NCI-H526 (cell line): ENCODE results near the gene C2CD4D.
"Not testable (repeated sequence)": the region's sequence is repeated elsewhere in the genome, so short reads cannot be mapped to it uniquely, and the experiment has no call there.

ENCODE experiments used
- DNase-seq, 2 experiments: peaks; one replicate each; lab custom pipeline; 2025; lab: John Stamatoyannopoulos, UW

C2CD4D gene

DNA sequence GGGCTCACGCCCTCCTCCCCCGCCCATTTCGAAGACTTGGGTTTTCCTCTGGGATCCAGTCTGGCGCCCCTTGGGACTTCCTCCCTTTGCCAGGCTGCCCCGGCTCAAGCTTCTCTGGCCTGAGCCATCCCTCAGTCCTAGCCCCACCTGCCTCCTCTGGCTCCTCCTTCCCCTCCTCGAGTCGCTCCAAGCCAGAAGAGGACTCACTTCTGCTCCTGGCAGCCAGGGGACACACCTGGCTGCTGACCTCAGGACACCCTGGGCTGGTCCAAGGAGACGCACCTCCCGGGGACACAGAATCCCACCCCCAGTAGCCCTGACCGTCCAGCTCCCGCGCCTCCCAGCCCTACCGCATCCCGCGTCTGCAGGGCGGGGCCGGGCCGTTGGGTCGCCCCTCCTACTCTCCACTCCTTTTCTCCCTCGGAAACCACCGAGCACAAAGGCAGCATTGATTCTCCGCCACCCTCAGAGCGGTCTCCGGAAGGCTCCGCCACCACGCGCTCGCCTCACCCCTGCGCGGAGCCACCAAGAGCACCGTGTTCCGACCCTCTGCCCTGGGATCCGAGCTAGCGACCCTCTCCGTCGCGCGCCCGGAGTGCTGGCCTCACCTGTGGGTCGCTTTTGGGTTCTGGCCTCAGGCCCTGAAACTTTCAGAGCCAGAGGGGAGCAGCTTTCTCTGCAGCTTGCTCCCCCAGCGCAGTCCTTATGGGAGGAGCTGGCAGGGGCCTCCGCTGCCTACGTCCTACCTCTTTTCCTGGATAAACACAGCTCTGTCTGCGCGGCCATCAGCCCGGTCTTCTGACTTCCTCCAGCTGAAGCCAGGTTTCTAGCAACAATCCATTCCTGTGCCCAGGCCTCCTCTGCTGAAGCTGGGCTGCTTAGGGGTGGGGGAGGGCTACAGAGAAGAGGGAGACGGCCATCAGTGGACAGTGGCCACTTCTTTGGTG lies at the start of gene C2CD4D:
TSS of gene C2CD4D (minus strand) at position 364 of the 947 bp plus-strand sequence. CDS start 831 bp downstream, outside the sequence.
- peak; percentile 97 to 99 for DNase-seq

DNA sequence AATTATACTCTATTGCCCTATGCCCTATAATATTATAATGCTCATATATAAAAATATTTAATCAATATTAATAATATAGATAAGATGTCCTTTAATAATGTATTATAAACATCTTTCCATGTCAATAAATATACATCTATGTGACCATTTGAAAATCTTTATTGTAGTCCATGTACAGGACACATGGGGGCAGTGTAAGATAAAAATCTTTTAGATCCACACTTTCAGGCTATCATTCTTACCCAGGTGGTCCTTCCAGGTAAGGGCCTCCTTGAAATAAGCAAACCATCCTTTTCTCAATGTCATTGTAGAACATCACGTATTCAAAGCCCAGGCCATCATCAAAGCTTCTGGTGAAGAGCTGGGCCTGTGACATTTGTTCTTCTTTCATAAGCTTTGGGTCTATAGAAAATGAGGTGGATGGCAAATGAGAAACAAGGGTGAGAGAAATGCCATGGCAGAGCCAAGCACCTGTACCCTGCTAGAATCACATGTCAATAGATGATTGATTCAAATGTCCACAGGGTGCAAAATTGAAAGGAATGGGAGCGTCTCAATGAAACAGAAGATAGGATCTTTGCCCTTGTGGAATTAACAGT lies 49.5 kb upstream of the C2CD4D start:
- peak in 1 of 2 experiments; percentile 72 for DNase-seq

DNA sequence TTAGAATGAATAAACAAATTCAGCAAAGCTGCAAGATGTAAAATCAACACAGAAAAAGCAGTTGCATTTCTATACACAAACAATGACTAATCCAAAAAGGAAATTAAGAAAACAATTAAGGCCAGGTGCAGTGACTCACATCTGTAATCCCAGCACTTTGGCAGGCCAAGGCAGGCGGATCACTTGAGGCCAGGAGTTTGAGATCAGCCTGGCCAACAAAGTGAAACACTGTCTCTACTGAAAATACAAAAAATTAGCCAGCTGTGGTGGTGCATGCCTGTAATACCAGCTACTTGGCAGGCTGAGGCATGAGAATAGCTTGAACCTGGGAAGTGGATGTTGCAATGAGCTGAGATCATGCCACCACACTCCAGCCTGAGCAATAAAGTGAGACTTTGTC lies 47.4 kb upstream of the C2CD4D start:
- DNase-seq, result no peak

DNA sequence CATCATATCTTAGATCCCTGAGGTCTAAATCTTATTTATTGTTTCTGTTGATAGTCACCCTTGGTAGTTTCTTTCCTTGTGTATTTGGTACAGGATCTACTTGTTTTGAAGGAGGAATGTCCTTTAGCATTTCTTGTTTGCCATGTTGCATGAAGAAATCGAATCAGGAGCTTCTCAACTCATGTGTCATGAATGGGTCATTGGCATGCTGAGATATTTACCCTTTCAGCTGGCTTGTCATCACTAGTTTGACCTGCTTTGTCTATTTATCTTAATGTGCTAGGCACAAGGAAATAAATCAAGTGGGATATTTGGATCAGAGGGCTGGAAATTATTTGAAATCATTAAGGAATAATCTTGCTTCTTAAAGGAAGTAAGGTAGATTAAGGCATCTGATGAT lies 45.9 kb upstream of the C2CD4D start:
- DNase-seq, result no peak

DNA sequence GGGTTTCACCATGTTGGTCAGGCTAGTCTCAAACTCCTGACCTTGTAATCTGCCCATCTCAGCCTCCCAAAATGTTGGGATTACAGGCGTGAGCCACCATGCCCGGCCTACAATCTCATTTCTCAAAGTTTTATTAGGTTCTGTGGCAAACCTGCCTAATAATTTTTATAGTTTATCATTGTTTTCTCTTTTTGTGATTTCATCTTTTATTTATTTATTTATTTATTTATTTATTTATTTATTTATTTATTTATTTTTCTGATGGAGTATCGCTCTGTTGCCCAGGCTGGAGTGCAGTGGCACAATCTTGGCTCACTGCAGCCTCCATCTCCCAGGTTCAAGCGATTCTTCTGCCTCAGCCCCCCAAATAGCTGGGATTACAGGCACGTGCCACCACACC lies 45.3 kb upstream of the C2CD4D start:
- DNase-seq, result not testable (repeated sequence)

DNA sequence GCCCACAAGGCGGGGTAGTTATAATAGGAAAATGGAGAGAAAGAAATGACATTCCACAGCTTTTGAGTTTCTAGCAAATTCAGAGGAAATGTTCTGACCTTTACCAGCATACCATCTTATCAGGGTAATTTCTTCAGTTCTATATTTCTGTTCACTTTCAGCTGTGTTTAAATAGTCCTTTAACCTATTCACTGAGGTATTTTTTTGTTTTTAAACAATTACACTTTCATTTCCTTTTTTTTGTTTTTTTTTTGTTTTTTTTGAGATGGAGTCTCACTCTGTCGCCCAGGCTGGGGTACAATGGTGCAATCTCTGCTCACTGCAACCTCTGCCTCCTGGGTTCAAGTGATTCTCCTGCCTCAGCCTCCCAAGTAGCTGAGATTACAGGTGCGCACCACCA lies 44.8 kb upstream of the C2CD4D start:
- not testable (repeated sequence) for DNase-seq

DNA sequence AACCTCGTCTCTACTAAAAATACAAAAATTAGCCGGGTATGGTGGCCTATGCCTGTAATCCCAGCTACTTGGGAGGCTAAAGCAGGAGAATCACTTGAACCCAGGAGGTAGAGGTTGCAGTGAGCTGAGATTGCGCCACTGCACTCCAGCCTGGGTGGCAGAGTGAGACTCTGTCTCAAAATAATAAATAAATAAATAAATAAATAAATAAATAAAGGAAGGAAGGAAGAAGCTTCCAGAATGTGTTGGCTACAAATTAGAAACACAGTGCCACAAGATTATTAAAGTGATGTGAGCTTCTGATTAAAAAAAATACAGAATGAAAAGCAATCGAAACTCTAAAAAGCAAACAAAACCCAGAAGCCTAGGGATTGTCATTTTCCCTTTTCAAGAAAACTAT lies 44.3 kb upstream of the C2CD4D start:
- DNase-seq, result not testable (repeated sequence)

DNA sequence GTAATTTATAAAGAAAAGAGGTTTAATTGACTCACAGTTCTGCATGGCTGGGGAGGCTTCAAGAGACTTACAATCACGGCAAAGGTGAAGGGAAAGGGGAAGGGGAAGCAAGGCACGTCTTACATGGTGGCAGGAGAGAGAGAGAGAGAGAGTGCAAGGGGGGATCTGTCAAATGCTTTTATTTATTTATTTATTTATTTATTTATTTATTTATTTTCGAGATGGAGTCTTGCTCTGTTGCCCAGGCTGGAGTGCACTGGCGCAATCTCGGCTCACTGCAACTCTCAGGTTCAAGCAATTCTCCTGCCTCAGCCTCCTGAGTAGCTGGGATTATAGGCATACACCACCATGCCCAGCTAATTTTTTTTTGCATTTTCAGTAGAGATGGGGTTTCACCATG lies 43.3 kb upstream of the C2CD4D start:
- DNase-seq, result not testable (repeated sequence)

DNA sequence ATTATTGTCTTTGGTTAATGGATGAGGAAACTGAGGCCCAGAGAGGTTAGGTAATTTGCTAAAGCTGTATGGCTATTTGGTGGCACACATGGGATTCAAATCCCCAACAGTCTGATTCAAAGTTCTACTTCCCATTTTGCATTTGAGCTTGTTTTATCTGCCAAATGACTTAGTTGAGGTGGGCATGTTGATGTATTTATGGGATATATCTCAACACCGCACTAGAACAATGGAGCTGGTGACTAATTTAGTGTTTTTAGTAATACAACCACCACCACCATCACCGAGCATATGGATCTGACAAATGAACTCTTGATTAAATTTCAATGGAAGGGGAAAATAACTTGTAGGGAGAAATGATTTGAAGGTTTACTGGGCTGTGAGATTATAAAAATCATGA lies 42.8 kb upstream of the C2CD4D start:
- no peak for DNase-seq

DNA sequence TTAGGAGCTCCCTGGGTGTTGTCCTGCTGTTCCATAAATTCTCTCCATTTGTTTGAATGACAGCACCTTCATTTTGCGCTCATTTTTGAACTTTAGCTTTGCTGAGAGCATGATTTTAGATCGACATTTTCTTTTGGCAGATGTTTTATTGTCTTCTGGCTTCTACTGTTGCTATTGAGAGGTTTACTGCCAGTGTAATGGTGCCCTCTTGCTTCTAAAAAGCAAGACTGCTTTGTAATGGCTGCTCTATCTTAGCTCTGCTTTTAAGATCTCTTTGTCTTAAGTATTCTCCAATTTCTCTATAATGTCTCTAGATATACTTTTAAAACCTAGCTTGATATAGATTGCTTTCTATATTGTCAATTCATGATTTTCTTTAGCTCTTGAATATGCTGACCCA lies 41.9 kb upstream of the C2CD4D start:
- peak in 1 of 2 experiments; percentile 16 for DNase-seq

DNA sequence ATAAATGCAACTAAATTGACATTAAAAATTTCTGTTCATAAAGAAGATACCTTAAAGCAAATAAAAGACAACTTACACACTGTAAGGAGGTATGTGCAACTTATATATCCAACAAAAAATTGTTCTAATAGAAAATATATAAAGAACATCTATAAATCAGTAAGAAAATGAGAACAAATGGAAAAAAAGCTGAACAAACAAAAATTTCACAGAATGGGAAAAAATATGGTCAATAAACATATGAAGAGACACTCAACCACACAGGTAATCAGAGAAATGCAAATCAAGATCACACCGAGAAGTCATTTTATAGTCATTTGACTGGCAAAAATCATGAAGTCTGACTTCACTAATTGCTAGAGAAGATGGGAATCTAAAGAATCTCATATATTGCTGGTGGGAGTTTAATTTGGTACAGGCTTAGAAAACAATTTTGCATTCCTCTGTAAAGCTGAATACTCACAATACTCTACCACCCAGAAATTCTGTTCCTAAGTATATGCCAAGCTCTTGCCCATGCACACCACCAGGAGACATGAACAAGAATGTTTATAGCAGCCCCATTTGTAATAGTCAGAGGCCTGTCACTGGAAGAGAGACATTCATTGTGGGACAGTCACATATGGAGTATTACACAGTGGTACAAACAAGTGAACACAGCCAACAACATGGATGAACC lies 35.9 kb upstream of the C2CD4D start:
- DNase-seq, result peak in 1 of 2 experiments; percentile 52

DNA sequence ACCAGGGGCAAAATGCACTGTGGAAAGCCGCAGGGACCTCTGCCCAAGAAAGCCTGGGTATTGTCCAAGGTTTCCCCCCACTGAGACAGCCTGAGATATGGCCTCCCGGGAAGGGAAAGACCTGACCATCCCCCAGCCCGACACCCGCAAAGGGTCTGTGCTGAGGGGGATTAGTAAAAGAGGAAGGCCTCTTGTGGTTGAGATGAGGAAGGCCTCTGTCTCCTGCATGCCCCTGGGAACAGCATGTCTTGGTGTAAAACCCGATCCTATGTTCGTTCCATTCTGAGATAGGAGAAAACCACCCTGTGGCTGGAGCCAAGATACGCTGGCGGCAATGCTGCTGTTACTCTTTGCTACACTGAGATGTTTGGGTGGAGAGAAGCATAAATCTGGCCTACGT lies 33.2 kb upstream of the C2CD4D start:
- DNase-seq, result not testable (repeated sequence)

DNA sequence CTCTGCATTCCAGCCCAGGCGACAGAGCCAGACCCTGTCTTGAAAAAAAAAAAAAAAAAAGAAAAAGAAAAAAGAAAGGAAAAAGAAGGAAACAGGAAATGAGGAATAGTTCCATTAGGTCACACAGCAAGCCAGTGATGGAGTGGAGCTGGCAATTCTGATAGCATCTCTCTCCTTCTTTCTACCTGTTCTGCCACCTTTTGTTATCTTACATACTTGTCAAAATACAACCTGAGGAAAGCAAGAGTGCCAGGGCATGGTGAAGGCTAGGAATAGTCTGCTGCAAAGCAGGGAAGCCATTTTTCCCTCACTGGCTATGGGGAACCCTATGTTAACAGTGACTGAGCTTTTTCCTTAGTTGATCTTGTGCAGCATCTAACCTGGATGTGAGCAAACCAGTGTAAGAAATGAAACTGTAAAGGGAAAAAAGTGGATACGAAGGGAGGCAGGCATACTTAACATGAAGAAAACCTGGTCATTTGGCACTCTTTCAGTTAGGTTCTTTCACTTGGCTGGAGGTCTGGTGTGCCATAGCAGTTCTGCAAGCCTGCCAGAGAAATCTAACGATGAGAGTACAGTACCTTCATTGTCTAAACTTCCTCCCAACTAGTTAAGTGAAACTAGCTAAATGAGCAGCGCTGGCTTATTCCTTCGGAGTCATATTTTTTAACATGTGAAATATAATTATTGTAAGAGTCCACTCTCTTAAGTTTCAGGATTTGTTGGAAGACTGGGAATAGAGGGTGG lies 31.8 kb upstream of the C2CD4D start:
- DNase-seq, result no peak

DNA sequence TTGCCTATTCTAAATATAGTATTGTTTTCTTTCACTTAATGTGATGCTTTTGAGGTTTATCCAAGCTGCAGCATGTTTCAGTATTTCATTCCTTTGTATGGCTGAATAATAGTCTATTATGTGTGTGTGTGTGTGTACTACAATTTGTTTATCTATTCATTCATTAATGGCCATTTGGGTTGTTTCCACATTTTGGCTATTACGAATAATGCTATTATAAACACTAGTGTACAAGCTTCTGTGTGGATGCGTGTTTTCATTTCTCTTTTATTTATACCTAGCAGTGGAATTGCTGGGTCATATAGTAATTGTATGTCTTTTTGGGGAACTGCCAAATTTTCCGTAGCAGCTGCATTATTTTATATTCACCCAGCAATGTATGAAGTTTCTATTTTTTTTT lies 28.9 kb upstream of the C2CD4D start:
- no peak for DNase-seq

DNA sequence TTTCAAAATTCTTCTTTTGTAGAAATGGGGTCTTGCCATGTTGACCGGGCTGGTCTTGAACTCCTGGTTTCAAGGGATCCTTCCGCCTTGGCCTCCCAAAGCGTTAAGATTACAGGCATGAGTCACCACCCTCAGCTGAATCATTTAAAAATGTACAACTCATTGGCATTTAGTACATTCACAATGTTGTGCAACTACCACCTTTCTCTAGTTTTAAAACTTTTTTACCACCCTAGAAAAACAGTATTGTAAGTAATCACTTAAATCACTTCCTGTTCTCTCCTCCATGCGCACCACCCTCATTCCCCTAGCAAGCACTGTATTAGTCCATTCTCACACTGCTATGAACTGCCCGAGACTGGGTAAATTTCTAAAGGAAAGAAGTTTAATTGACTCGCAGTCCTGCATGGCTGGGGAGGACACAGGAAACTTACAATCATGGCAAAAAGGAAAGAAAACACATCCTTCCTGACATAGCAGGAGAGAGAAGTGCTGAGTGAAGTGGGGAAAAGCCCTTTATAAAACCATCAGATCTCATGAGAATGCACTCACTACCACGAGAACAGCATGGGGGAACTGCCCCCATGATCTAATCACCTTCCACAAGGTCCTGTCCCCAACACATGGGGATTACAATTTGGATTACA lies 28.3 kb upstream of the C2CD4D start:
- no peak for DNase-seq

DNA sequence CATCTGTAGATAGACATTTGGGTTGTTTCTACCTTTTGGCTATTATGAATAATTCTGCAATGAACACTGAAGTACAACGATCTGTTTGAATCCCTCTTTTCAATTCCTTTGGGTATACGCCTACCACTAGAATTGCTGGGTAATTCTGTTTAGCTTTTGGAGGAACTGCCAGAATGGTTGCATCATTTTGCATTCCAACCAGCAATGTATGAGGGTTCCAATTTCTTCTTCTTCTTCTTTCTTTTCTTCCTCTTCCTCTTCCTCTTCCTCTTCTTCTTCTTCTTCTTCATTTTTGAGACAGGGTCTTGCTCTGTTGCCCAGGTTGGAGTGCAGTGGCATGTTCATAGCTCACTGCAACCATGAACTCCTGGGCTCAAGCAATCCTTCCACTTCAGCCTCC lies 27.7 kb upstream of the C2CD4D start:
- DNase-seq, result no peak

DNA sequence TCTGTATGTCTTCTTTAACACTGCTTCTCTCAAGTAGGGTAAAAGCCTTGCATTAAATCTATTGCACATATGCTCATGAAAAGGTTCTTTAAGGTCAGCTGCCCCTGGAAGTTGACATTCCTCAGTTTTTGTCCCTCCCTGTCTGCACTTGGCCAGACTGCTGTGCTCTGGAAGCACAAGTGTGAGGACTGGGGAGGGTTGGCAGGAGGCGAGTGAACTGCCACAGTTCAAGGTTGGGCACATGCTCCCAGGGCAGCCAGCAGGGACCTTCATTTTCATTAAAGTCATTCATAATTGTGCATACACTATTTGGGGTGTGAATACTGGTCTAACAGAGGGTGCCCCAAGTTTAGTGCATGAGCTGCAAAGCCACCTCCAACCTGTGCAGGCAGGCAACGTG lies 24.8 kb upstream of the C2CD4D start:
- DNase-seq, result no peak

DNA sequence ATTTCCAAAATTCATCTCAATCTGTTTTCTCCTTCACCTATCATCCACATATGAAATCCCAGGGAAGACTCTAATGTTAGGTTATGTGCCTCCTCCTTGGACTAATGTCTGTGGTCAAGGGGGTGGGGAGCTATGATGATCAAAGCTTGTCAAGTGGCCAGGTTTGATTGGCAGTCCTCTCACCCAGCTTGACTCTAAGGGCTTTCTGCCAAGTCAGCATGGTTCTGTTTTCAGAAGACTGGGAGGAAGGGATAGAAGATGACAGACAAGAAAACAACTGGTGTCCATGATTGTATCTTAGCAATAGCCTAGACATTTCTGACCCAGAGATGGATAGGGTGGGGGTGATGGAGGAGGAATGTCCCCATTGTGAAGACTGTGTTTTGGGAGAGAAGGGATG lies 23.0 kb upstream of the C2CD4D start:
- no peak for DNase-seq

DNA sequence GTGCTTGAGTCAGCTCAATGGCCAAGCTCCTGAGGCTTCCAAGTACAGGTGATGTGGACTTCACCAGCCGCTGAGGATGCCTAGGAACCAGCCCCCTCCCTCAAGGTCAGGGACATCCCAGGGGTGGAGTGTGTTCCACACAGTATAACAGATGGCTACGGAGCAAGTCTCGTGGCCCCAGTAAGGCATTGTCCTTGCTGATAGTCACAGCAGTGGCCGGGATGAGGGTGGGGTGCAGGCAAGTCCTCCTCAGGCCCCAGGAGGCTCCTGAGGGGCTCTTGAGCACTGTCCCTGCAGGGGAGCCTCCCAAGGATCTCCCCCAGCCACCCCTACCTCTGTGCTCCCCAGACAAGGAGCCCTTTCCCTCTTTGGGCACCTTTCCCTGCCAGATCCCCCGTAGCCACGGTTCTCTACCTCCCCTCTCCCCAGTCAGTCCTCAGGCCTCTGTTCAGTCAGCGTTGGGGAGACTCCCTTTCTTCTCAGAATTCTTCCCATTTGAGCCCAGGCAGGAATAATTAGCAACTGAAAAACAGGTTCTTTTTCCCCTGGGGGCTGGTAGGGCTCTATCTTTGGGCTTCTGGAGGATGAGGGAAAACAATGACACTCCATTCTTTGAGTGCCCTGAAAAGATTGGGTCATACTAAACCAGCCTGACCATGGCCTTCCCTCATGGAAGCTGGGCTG lies 21.0 kb upstream of the C2CD4D start:
- DNase-seq, result no peak

DNA sequence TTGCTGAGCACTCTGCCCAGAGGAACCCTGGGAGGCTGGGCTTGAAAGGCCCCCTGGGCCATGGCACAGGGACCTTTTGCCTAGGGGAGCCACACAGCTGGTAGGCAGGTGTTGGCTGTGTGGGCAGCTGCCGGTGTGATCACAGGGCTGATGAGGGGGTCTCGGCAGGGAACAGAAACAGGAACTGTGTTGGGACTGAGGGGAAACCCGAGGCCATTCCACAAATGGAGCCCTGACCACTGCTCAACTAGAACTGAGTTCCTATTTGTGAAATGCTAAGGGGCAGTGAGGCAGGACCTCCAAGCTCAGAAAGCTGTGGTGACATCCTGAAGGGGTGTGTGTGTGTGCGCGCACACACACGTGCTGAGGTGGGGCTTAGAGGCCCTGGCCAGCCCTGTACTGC lies 20.3 kb upstream of the C2CD4D start:
- no peak for DNase-seq
